HG02943 (cell line): ENCODE data around the gene TMEM132E.

ENCODE experiments used
- ATAC-seq: cut with Tn5 transposase; IDR thresholded peaks from one replicate; pipeline ENCODE4 v1.9.1; 2021; ENCODE audit warnings: mild to moderate bottlenecking, low read depth, moderate library complexity; ENCODE audit not compliant: unreplicated experiment

TMEM132E gene

GRCh38 chr17:34598161-34598776, 18.9 kb downstream of the TMEM132E start:
- no peak for ATAC-seq

- ATAC-seq: no peak
Observed at GRCh38 chr17:34601416-34601815, 22.0 kb downstream of the TMEM132E start.

GRCh38 chr17:34603974-34604373, 24.6 kb downstream of the TMEM132E start:
- ATAC-seq: no peak

- no peak for ATAC-seq
Observed at GRCh38 chr17:34606763-34607162, 27.4 kb downstream of the TMEM132E start.

- ATAC-seq: no peak
Observed at GRCh38 chr17:34607917-34608316, 28.5 kb downstream of the TMEM132E start.

GRCh38 chr17:34609210-34609609, 29.8 kb downstream of the TMEM132E start:
- no peak for ATAC-seq

- ATAC-seq: no peak
Observed at GRCh38 chr17:34610039-34610438, 30.7 kb downstream of the TMEM132E start.

- ATAC-seq: no peak
Observed at GRCh38 chr17:34610506-34610905, 31.1 kb downstream of the TMEM132E start.

GRCh38 chr17:34613064-34614019, 34.0 kb downstream of the TMEM132E start:
- ATAC-seq: no peak

- ATAC-seq: no peak
Observed at GRCh38 chr17:34614698-34615097, 35.3 kb downstream of the TMEM132E start.

GRCh38 chr17:34615326-34615725, 35.9 kb downstream of the TMEM132E start:
- ATAC-seq: no peak

- no peak for ATAC-seq
Observed at GRCh38 chr17:34616148-34616547, 36.8 kb downstream of the TMEM132E start.

GRCh38 chr17:34617398-34617797, 38.0 kb downstream of the TMEM132E start:
- ATAC-seq: no peak

GRCh38 chr17:34619687-34620217, 40.4 kb downstream of the TMEM132E start:
- ATAC-seq: no peak

GRCh38 chr17:34620458-34620857, 41.1 kb downstream of the TMEM132E start:
- no peak for ATAC-seq

- ATAC-seq: no peak
Observed at GRCh38 chr17:34622862-34623623, 43.7 kb downstream of the TMEM132E start.

- no peak for ATAC-seq
Observed at GRCh38 chr17:34623856-34624766, 44.7 kb downstream of the TMEM132E start.

- ATAC-seq: no peak
Observed at GRCh38 chr17:34624767-34625383, 45.5 kb downstream of the TMEM132E start.

GRCh38 chr17:34626121-34626681, 46.8 kb downstream of the TMEM132E start:
- ATAC-seq: no peak
